Vagina (tissue), 2 donors: Measurements from ENCODE around the gene PSG6.
"Not testable (repeated sequence)": the region's sequence is repeated elsewhere in the genome, so short reads cannot be mapped to it uniquely, and the experiment has no call there.

Source experiments
- POLR2A ChIP-seq, 2 donors: fragments of 450-650 bp; IDR thresholded peaks; one replicate each; pipeline ENCODE4 v1.6.1; 2017; ENCODE audit warnings: antibody characterized with exemption in 2 of 2, mild to moderate bottlenecking in 2 of 2, moderate library complexity in 2 of 2
- TF ChIP-seq, protein P1 (sequence below), 3 experiments: fragments of 450-650 bp in 2 of 3; fragments of 200-600 bp in 1 of 3; sonication (generic) in 1 of 3; IDR thresholded peaks; one replicate each; pipeline ENCODE4 v1.5.1; 2017 to 2019; ENCODE audit warnings: antibody characterized with exemption in 3 of 3, mild to moderate bottlenecking in 2 of 3, moderate library complexity in 2 of 3

DNA sequence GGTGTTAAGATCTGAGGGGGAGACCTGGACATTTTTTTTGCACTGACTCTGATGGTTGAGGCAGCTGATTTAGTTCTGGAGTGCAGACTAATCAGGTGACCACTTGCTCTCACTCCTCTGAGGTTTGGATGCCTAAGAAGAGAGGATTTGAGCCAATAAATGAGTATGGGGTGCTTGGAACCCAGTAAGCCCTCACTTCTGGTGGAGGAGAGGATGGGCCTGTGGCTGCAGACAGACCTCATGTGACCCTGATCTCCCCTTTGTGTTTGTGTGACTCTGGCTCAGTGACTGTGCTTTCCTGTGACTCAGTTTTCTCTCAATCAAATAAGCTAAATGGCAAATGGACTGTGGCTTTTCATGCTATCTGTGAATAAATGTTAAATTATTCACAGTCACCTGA is 16.5 kb upstream of the PSG6 start:
- TF ChIP-seq POLR2A (IDR thresholded peaks at IDR 0.05) = not testable (repeated sequence)
- TF ChIP-seq, protein P1, sequence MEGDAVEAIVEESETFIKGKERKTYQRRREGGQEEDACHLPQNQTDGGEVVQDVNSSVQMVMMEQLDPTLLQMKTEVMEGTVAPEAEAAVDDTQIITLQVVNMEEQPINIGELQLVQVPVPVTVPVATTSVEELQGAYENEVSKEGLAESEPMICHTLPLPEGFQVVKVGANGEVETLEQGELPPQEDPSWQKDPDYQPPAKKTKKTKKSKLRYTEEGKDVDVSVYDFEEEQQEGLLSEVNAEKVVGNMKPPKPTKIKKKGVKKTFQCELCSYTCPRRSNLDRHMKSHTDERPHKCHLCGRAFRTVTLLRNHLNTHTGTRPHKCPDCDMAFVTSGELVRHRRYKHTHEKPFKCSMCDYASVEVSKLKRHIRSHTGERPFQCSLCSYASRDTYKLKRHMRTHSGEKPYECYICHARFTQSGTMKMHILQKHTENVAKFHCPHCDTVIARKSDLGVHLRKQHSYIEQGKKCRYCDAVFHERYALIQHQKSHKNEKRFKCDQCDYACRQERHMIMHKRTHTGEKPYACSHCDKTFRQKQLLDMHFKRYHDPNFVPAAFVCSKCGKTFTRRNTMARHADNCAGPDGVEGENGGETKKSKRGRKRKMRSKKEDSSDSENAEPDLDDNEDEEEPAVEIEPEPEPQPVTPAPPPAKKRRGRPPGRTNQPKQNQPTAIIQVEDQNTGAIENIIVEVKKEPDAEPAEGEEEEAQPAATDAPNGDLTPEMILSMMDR (IDR thresholded peaks at IDR 0.05) = not testable (repeated sequence)
